RWPE2 (cell line): ENCODE data around the gene CST1.
"Not testable (repeated sequence)": the region's sequence is repeated elsewhere in the genome, so short reads cannot be mapped to it uniquely, and the experiment has no call there.

ENCODE experiments used
- ATAC-seq: fragments of 200-7000 bp; cut with Tn5 transposase; 3 replicates; pipeline ENCODE4 v1.9.1; 2021; ENCODE audit warnings: low read depth
- DNase-seq: peaks from one replicate; pipeline ENCODE4 v3.0.0-alpha.2; 2020; ENCODE audit warnings: low spot score
- H3K27ac ChIP-seq: fragments of 450-650 bp; 2 replicates; pipeline ENCODE4 v1.5.1; 2017; ENCODE audit warnings: mild to moderate bottlenecking; ENCODE audit not compliant: poor library complexity, severe bottlenecking
- H3K27me3 ChIP-seq: fragments of 250-450 bp; sonication (Bioruptor Pico); 2 replicates; pipeline ENCODE4 v1.5.1; 2021; ENCODE audit warnings: mild to moderate bottlenecking, moderate library complexity; ENCODE audit not compliant: insufficient read depth, poor library complexity, severe bottlenecking
- H3K36me3 ChIP-seq: fragments of 250-450 bp; sonication (Bioruptor Pico); 2 replicates; pipeline ENCODE4 v1.5.1; 2020; ENCODE audit warnings: low read depth, mild to moderate bottlenecking, moderate library complexity
- H3K4me1 ChIP-seq: fragments of 250-450 bp; sonication (Bioruptor Pico); 2 replicates; pipeline ENCODE4 v1.5.1; 2021; ENCODE audit warnings: mild to moderate bottlenecking, moderate library complexity; ENCODE audit not compliant: insufficient read depth, poor library complexity, severe bottlenecking
- H3K4me3 ChIP-seq: fragments of 250-450 bp; sonication (Bioruptor Pico); 2 replicates; pipeline ENCODE4 v1.5.1; 2021; ENCODE audit warnings: mild to moderate bottlenecking, moderate library complexity; ENCODE audit not compliant: severe bottlenecking
- H3K9me3 ChIP-seq: fragments of 250-450 bp; sonication (Bioruptor Pico); 2 replicates; pipeline ENCODE4 v1.5.1; 2021; ENCODE audit warnings: mild to moderate bottlenecking, moderate library complexity; ENCODE audit not compliant: severe bottlenecking
- CTCF ChIP-seq: fragments of 450-650 bp; IDR thresholded peaks from one replicate; pipeline ENCODE4 v1.5.1; 2017; ENCODE audit warnings: mild to moderate bottlenecking, moderate library complexity; ENCODE audit not compliant: poor library complexity, severe bottlenecking

Gene CST1

GRCh38 chr20:23774081-23774480 is 23.3 kb upstream of the CST1 start:
- Histone ChIP-seq H3K27ac (no peak overlapping the region), H3K27me3 (no peaks in the 10 kb centered on the region), H3K4me1 (no peaks in the 10 kb centered on the region), H3K4me3 (no peak overlapping the region), H3K36me3 (no peaks in the 10 kb centered on the region), H3K9me3 (no peaks in the 10 kb centered on the region)
- ATAC-seq (no peak; the same call in 2 of the 3 replicates), DNase-seq (no peak)
- no peak for TF ChIP-seq CTCF

GRCh38 chr20:23773579-23773978 is 22.8 kb upstream of the CST1 start:
- ATAC-seq = no peak
- Histone ChIP-seq H3K9me3 (no peaks in the 10 kb centered on the region), H3K36me3 (no peaks in the 10 kb centered on the region), H3K27ac (no peak overlapping the region), H3K4me1 (no peaks in the 10 kb centered on the region), H3K4me3 (no peak overlapping the region), H3K27me3 (no peaks in the 10 kb centered on the region)
- TF ChIP-seq CTCF = no peak
- no peak for DNase-seq

GRCh38 chr20:23773127-23773526 is 22.4 kb upstream of the CST1 start:
- ATAC-seq (no peak), DNase-seq (no peak)
- Histone ChIP-seq H3K4me3 (no peak overlapping the region), H3K27ac (no peak overlapping the region), H3K9me3 (no peaks in the 10 kb centered on the region), H3K4me1 (no peaks in the 10 kb centered on the region), H3K27me3 (no peaks in the 10 kb centered on the region), H3K36me3 (no peaks in the 10 kb centered on the region)
- no peak for TF ChIP-seq CTCF

- ATAC-seq (no peak), DNase-seq (no peak)
- Histone ChIP-seq H3K36me3 (no peaks in the 10 kb centered on the region), H3K27ac (no peak overlapping the region), H3K9me3 (no peaks in the 10 kb centered on the region), H3K4me3 (no peak overlapping the region), H3K4me1 (no peaks in the 10 kb centered on the region), H3K27me3 (no peaks in the 10 kb centered on the region)
- no peak for TF ChIP-seq CTCF
Observed at GRCh38 chr20:23772074-23772473, 21.3 kb upstream of the CST1 start.

GRCh38 chr20:23770384-23770783 is 19.6 kb upstream of the CST1 start:
- Histone ChIP-seq H3K4me3 (no peak overlapping the region), H3K9me3 (no peaks in the 10 kb centered on the region), H3K27ac (no peak overlapping the region), H3K27me3 (no peaks in the 10 kb centered on the region), H3K36me3 (no peaks in the 10 kb centered on the region), H3K4me1 (no peaks in the 10 kb centered on the region)
- ATAC-seq (no peak), DNase-seq (no peak)
- no peak for TF ChIP-seq CTCF

GRCh38 chr20:23768520-23768919 is 17.8 kb upstream of the CST1 start:
- not testable (repeated sequence) for H3K4me3 ChIP-seq, H3K9me3 ChIP-seq, H3K27ac ChIP-seq, ATAC-seq, DNase-seq, H3K27me3 ChIP-seq, H3K4me1 ChIP-seq, H3K36me3 ChIP-seq
